Measurements from ENCODE around the gene CHIA.
"Not testable (repeated sequence)": the region's sequence is repeated elsewhere in the genome, so short reads cannot be mapped to it uniquely, and the experiment has no call there.

Gene CHIA

GRCh38 chr1:111358964-111359363 is 68.3 kb downstream of the CHIA start:
- H3K4me1 ChIP-seq (ENCODE audit: control insufficient read depth in 1 of 2, insufficient read depth in 2 of 2, low read length in 2 of 2) = no peaks in the 10 kb centered on the region
- no peak overlapping the region for H3K4me3 ChIP-seq (ENCODE audit: low read depth in 1 of 2, low read length in 2 of 2)
- no peaks in the 10 kb centered on the region for H3K36me3 ChIP-seq (ENCODE audit: control insufficient read depth in 1 of 2, insufficient read depth in 2 of 2, low read length in 2 of 2)

GRCh38 chr1:111359376-111359775 is 68.7 kb downstream of the CHIA start:
- no peaks in the 10 kb centered on the region for H3K4me1 ChIP-seq (ENCODE audit: control insufficient read depth in 1 of 2, insufficient read depth in 2 of 2, low read length in 2 of 2)

More at GRCh38 chr1:111358964-111359363, 68.3 kb downstream of the CHIA start:
- Histone ChIP-seq H3K27me3 (ENCODE audit: control insufficient read depth in 1 of 2, insufficient read depth in 2 of 2, low read length in 2 of 2) (no peaks in the 10 kb centered on the region), H3K9me3 (ENCODE audit: control insufficient read depth in 1 of 2, low read length in 2 of 2) (no peaks in the 10 kb centered on the region), H3K9ac (ENCODE audit: low read depth in 1 of 2, low read length in 2 of 2) (no peak overlapping the region), H3K27ac (ENCODE audit: low read depth, low read length) (no peak overlapping the region)

GRCh38 chr1:111360257-111360656 is 69.6 kb downstream of the CHIA start:
- not testable (repeated sequence) for H3K9ac ChIP-seq (ENCODE audit: low read depth in 1 of 2, low read length in 2 of 2); H3K36me3 ChIP-seq (ENCODE audit: control insufficient read depth in 1 of 2, insufficient read depth in 2 of 2, low read length in 2 of 2); H3K27ac ChIP-seq (ENCODE audit: low read depth, low read length); H3K27me3 ChIP-seq (ENCODE audit: control insufficient read depth in 1 of 2, insufficient read depth in 2 of 2, low read length in 2 of 2); H3K9me3 ChIP-seq (ENCODE audit: control insufficient read depth in 1 of 2, low read length in 2 of 2); H3K4me1 ChIP-seq (ENCODE audit: control insufficient read depth in 1 of 2, insufficient read depth in 2 of 2, low read length in 2 of 2); H3K4me3 ChIP-seq (ENCODE audit: low read depth in 1 of 2, low read length in 2 of 2)

More at GRCh38 chr1:111359376-111359775, 68.7 kb downstream of the CHIA start:
- no peaks in the 10 kb centered on the region for H3K36me3 ChIP-seq (ENCODE audit: control insufficient read depth in 1 of 2, insufficient read depth in 2 of 2, low read length in 2 of 2)
- no peak overlapping the region for H3K27ac ChIP-seq (ENCODE audit: low read depth, low read length)
- H3K27me3 ChIP-seq (ENCODE audit: control insufficient read depth in 1 of 2, insufficient read depth in 2 of 2, low read length in 2 of 2) = no peaks in the 10 kb centered on the region
- H3K9me3 ChIP-seq (ENCODE audit: control insufficient read depth in 1 of 2, low read length in 2 of 2) = no peaks in the 10 kb centered on the region
- H3K4me3 ChIP-seq (ENCODE audit: low read depth in 1 of 2, low read length in 2 of 2) = no peak overlapping the region
- H3K9ac ChIP-seq (ENCODE audit: low read depth in 1 of 2, low read length in 2 of 2) = no peak overlapping the region

- no peak overlapping the region for H3K9ac ChIP-seq (ENCODE audit: low read depth in 1 of 2, low read length in 2 of 2)
- peaks cover 2 to 6% of the 10 kb centered on the region in 2 donors for H3K27me3 ChIP-seq (ENCODE audit: control insufficient read depth in 1 of 2, insufficient read depth in 2 of 2, low read length in 2 of 2)
- no peaks in the 10 kb centered on the region for H3K4me1 ChIP-seq (ENCODE audit: control insufficient read depth in 1 of 2, insufficient read depth in 2 of 2, low read length in 2 of 2)
- H3K36me3 ChIP-seq (ENCODE audit: control insufficient read depth in 1 of 2, insufficient read depth in 2 of 2, low read length in 2 of 2) = no peaks in the 10 kb centered on the region
- H3K27ac ChIP-seq (ENCODE audit: low read depth, low read length) = no peak overlapping the region
- H3K9me3 ChIP-seq (ENCODE audit: control insufficient read depth in 1 of 2, low read length in 2 of 2) = no peaks in the 10 kb centered on the region
- H3K4me3 ChIP-seq (ENCODE audit: low read depth in 1 of 2, low read length in 2 of 2) = no peak overlapping the region
These were observed 71.1 kb downstream of the CHIA start for GRCh38 chr1:111361761-111362160.

GRCh38 chr1:111364690-111365089 is 74.0 kb downstream of the CHIA start:
- no peaks in the 10 kb centered on the region for H3K4me1 ChIP-seq (ENCODE audit: control insufficient read depth in 1 of 2, insufficient read depth in 2 of 2, low read length in 2 of 2)
- H3K9me3 ChIP-seq (ENCODE audit: control insufficient read depth in 1 of 2, low read length in 2 of 2) = no peaks in the 10 kb centered on the region
- no peak overlapping the region for H3K4me3 ChIP-seq (ENCODE audit: low read depth in 1 of 2, low read length in 2 of 2)
- H3K27me3 ChIP-seq (ENCODE audit: control insufficient read depth in 1 of 2, insufficient read depth in 2 of 2, low read length in 2 of 2) = peaks cover 2 to 10% of the 10 kb centered on the region in 2 donors
- H3K27ac ChIP-seq (ENCODE audit: low read depth, low read length) = no peak overlapping the region
- no peak overlapping the region for H3K9ac ChIP-seq (ENCODE audit: low read depth in 1 of 2, low read length in 2 of 2)
- no peaks in the 10 kb centered on the region for H3K36me3 ChIP-seq (ENCODE audit: control insufficient read depth in 1 of 2, insufficient read depth in 2 of 2, low read length in 2 of 2)

GRCh38 chr1:111366256-111366655 is 75.6 kb downstream of the CHIA start:
- Histone ChIP-seq H3K36me3 (ENCODE audit: control insufficient read depth in 1 of 2, insufficient read depth in 2 of 2, low read length in 2 of 2) (no peaks in the 10 kb centered on the region), H3K4me1 (ENCODE audit: control insufficient read depth in 1 of 2, insufficient read depth in 2 of 2, low read length in 2 of 2) (no peaks in the 10 kb centered on the region), H3K27me3 (ENCODE audit: control insufficient read depth in 1 of 2, insufficient read depth in 2 of 2, low read length in 2 of 2) (peaks cover 2 to 10% of the 10 kb centered on the region in 2 donors), H3K9ac (ENCODE audit: low read depth in 1 of 2, low read length in 2 of 2) (no peak overlapping the region), H3K4me3 (ENCODE audit: low read depth in 1 of 2, low read length in 2 of 2) (no peak overlapping the region), H3K9me3 (ENCODE audit: control insufficient read depth in 1 of 2, low read length in 2 of 2) (no peaks in the 10 kb centered on the region), H3K27ac (ENCODE audit: low read depth, low read length) (no peak overlapping the region)

- Histone ChIP-seq H3K4me3 (ENCODE audit: low read depth in 1 of 2, low read length in 2 of 2) (no peak overlapping the region), H3K36me3 (ENCODE audit: control insufficient read depth in 1 of 2, insufficient read depth in 2 of 2, low read length in 2 of 2) (no peaks in the 10 kb centered on the region), H3K27me3 (ENCODE audit: control insufficient read depth in 1 of 2, insufficient read depth in 2 of 2, low read length in 2 of 2) (peaks cover 2 to 10% of the 10 kb centered on the region in 2 donors), H3K9me3 (ENCODE audit: control insufficient read depth in 1 of 2, low read length in 2 of 2) (no peaks in the 10 kb centered on the region), H3K4me1 (ENCODE audit: control insufficient read depth in 1 of 2, insufficient read depth in 2 of 2, low read length in 2 of 2) (no peaks in the 10 kb centered on the region), H3K9ac (ENCODE audit: low read depth in 1 of 2, low read length in 2 of 2) (no peak overlapping the region), H3K27ac (ENCODE audit: low read depth, low read length) (no peak overlapping the region)
These were observed 78.5 kb downstream of the CHIA start for GRCh38 chr1:111369177-111369576.

GRCh38 chr1:111369645-111370044 is 79.0 kb downstream of the CHIA start:
- no peak overlapping the region for H3K4me3 ChIP-seq (ENCODE audit: low read depth in 1 of 2, low read length in 2 of 2)
- no peaks in the 10 kb centered on the region for H3K36me3 ChIP-seq (ENCODE audit: control insufficient read depth in 1 of 2, insufficient read depth in 2 of 2, low read length in 2 of 2)
- H3K9ac ChIP-seq (ENCODE audit: low read depth in 1 of 2, low read length in 2 of 2) = no peak overlapping the region
- no peak overlapping the region for H3K27ac ChIP-seq (ENCODE audit: low read depth, low read length)
- H3K27me3 ChIP-seq (ENCODE audit: control insufficient read depth in 1 of 2, insufficient read depth in 2 of 2, low read length in 2 of 2) = peaks cover 0 to 10% of the 10 kb centered on the region in 2 donors
- H3K9me3 ChIP-seq (ENCODE audit: control insufficient read depth in 1 of 2, low read length in 2 of 2) = no peaks in the 10 kb centered on the region
- H3K4me1 ChIP-seq (ENCODE audit: control insufficient read depth in 1 of 2, insufficient read depth in 2 of 2, low read length in 2 of 2) = no peaks in the 10 kb centered on the region
